HG02885 (cell line): Measurements from ENCODE around the gene MBNL2.
"Not testable (repeated sequence)": the region's sequence is repeated elsewhere in the genome, so short reads cannot be mapped to it uniquely, and the experiment has no call there.

Experiments used
- ATAC-seq: cut with Tn5 transposase; IDR thresholded peaks from one replicate; pipeline ENCODE4 v1.9.1; 2021; ENCODE audit warnings: mild to moderate bottlenecking; ENCODE audit not compliant: unreplicated experiment, poor library complexity

Gene MBNL2

GRCh38 chr13:97205982-97206381 is 16.2 kb upstream of the MBNL2 start:
- no peak for ATAC-seq

DNA sequence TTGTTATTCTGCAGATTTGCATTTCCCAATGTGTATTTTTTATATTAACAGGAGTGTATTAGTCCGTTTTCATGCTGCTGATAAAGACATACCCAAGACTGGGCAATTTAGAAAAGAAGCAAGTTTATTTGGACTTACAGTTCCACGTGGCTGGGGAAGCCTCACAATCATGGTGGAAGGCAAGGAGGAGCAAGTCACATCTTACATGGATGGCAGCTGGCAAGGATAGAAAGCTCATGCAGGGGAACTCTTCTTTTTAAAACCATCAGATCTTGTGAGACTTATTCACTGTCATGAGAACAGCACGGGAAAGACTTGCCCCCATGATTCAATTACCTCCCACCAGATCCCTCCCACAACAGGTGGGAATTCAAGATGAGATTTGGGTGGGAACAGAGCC is 14.9 kb upstream of the MBNL2 start:
- ATAC-seq, result not testable (repeated sequence)

GRCh38 chr13:97211300-97211699 is 10.8 kb upstream of the MBNL2 start:
- ATAC-seq, result no peak

- ATAC-seq, result no peak
Measured at GRCh38 chr13:97212004-97212403, 10.1 kb upstream of the MBNL2 start.

GRCh38 chr13:97212601-97213040 is 9.5 kb upstream of the MBNL2 start:
- peak; percentile 47 for ATAC-seq

DNA sequence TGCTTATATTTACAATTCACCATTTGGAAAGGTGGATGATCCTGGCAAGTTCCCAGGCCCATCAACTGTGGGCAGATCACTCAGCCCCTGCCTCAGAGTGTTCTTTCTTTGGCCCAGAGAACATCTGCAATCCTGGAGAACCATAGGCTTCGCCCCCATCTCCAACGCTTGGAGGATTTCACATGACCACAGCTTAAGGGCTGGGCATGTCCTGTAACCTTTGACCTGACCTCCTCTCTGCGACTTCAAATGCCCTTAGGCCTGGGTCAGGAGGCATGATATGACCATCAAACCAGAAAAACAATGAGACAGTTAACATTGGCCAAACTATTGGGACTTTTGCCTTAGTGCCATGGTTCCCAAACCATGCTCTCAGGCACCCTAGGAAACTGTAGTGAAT is 7.2 kb upstream of the MBNL2 start:
- ATAC-seq, result peak; percentile 5

GRCh38 chr13:97215325-97215724 is 6.8 kb upstream of the MBNL2 start:
- peak; percentile 75 for ATAC-seq

DNA sequence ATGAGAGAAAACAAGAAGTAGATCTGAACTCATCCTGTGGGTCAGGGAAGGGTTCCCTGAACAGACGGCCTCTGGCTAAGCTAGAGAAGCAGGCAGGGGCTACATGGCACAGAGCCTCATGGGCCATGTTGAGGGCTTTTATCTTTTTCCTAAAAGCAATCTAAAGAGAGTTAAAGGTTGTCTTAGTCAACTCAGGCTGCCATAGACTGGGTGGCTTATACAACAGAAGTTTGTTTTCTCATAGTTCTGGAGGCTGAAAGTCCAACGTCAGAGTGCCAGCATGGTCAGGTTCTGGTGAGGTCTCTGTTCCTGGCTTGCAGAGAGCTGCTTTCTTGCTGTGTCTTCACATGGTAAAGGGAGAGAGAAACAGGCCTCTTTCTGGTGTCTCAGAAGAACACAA is 2.9 kb upstream of the MBNL2 start:
- ATAC-seq, result no peak

DNA sequence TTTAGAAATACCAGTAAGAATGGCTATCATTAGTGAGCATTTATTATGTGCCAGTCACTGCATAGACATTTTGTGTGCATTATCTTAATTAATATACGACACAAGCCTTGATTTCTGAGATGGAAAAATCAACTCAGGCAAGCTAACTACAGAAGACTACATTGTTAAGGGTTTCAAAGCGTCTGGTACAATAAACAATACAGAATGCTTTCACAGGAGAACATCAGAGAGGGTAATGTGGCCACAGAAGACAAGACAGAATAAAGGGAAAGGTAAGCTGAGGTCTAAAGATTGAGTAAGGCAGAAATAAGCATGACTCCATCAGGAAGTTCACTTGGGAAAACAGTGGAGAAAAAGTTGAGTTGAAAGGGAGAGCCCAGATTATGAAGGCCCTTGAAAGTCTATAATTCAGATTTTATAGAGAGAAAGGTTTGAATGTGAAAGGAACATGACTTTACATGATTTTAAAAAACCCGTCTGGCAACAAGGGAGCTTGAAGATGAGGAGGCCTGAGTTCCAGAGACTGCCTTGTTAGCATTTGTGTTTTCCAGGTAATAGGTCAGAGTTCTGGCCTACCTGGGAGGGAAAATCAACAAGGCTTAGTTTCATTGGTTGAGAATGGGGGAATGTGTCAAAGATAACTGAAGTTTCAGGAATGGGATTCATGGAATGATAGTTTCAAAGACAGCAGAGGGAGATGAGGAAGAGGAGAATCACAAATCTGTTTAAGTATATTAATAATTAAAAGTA is 1.8 kb upstream of the MBNL2 start:
- ATAC-seq, result no peak

DNA sequence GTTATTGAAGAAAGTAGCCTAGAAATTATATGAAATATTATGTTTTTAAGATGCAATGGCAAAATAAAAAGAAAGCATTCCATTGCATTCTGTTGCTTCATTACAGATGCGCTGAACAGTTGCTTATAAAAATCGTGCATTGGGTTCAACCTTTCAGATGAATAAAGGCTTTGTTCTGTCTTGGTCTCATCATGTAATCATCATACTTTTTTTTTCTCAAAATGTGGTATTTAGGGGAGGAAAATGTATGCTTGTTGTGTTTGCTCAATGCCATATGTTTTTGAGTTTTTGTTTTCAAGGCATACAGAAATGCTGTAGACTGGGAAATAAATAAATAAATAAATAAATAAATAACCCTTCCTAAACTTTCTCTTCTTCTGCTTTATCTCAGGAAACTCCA is 1.1 kb upstream of the MBNL2 start:
- ATAC-seq, result no peak

DNA sequence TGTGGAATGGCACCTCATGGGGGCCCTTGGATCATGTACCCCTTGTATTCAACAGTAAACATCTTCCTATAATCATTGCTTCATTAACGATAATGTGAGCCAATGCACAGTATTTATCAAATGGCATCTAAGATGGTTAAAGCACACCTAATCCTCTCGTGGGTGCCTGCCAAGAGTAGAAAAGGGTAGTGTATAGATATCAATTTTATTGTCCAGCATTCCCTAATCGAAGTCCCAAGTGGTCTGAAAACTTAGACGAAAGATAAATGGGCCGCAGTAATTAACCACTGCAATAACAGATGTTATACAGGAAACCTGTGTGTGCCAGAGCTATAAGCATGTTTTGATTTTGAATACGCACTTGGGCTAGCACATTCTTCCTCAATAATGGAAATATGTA is 667 bp upstream of the MBNL2 start:
- no peak for ATAC-seq

GRCh38 chr13:97223037-97223710 is 1.0 kb downstream of the MBNL2 start:
- ATAC-seq, result no peak

GRCh38 chr13:97223711-97224541 is 1.8 kb downstream of the MBNL2 start:
- ATAC-seq, result no peak

DNA sequence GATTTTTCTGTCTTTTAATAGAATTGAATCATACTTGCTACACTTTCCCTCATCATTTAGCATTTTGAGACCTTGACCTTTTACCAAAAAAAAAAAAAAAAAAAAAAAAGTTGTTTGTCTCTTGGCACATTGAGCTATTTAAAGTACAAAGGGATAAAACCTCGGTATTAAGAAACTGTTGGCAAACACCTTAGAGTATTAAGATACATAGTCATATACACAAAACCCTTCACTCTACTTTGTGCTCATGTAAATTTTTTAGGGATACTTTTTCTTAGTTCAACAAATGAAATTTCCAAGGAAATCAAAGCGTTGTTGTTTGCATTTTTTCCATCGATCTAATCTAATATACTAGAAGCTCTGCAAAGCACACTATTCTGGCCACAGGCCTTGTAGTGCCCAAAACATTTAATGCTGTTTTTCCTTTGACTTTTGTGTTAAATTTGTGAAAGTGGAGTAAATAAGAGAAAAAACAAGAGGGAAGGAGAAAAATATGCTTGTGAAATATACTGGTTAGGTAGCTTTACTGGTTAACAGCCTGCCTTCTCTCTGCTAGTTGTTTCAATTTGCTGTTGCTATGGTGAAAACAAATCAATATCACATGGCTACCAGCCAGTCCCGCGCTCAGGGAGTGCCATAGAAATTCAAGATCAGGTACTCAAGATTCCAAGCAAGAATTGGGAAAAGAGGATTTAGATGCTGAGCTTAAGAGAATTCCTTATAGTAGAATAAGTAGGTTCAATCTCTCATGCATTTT is 2.6 kb downstream of the MBNL2 start:
- no peak for ATAC-seq

- ATAC-seq, result no peak
Measured at GRCh38 chr13:97225533-97225932, 3.4 kb downstream of the MBNL2 start.

- ATAC-seq, result no peak
Measured at GRCh38 chr13:97226013-97226412, 3.9 kb downstream of the MBNL2 start.

DNA sequence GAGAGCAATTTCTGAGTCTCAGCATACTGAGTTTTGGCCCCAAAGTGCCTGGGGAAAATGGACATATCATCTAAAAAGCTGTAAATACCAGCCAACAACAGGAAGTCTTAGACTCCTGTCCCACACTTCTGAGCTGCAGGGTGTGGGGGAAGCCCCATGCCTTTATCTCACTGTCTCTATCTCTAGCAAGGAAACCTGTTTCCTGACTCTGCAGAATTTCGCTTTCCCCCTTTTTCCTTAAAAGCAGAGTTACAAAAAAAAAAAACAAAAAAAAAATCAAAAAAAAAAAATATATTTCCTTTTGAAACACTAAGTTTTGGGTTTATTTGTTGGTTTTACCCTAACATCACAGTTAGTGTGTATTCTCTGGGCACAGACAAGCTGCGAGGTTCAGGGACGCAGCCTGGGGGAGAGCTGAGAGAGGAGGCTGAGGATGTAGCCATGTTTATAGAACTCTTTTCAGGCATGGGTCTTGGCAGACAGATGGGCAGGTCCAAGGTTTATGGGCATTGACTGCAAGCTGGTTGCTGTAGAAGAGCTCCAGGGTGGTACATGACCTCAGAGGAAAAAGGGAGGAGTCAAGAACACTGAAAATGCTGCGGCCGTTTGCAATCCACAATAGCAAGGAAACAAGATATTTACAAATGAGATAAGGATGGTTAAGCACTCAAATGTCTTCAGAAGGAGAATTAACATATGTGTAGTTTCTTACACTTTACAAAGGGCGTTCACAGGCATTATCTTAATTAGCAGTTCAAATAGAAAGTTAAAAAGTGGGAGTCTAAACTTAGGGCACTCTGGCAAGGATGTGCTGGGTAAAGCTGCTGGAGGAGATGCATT is 4.9 kb downstream of the MBNL2 start:
- peak; percentile 47 for ATAC-seq

DNA sequence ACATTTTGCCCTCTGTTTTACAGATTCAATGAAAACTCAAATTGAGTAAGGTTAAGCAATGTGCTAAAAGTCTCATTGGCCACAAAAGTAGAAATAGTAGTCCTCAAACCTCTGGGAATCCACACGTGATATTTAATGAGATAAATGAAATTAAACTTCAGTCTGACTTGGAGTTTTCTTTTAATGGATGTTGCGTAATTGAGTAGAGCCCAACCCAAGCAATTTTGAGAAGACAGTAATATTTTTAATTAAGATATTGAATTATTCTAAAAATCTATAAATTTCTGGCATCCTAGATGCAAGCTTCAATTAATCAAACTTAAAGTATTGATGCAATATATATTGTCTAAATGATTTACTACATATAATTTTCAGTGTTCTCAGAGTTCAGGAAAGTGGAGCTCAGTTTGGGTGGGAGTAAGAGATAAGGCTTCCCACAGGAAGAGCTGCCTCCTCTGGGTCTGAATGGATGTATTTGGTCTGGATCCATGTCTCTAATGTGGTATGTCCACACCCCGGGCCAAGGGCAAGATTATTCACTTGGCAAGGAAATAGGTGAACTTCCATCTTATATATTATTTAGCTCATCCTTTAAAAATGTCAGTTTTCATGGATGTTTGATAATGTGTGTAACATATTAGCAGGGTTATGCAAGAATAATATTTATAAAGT is 6.9 kb downstream of the MBNL2 start:
- no peak for ATAC-seq

DNA sequence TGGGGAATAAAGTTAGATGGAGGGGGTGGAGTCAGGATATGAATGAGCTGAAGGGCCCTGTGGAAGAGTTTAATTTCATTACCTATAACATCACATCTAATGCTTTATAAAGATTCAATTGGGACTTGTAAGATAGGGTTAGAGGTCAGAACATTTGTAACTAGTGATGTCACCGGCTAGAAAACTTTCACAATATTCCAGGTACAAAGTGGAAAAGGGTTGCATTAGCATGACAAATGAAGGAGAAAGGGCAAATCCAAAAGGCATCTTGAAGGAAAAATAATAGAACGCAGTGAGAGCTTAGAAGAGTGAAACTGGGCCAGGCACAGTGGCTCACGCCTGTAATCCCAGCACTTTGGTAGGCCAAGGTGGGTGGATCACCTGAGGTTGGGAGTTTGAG is 7.6 kb downstream of the MBNL2 start:
- ATAC-seq, result no peak
